AG09309 (cell line): ENCODE measurements around the gene KCNS1.
"Not testable (repeated sequence)": the region's sequence is repeated elsewhere in the genome, so short reads cannot be mapped to it uniquely, and the experiment has no call there.

Experiments used
- DNase-seq: peaks from one replicate; pipeline ENCODE4 v3.0.0-alpha.2; 2010; ENCODE audit warnings: low read depth
- H3K4me3 ChIP-seq: 2 replicates; pipeline ENCODE4 v1.5.1; 2011; ENCODE audit warnings: mild to moderate bottlenecking, low read depth, low read length, moderate library complexity; ENCODE audit not compliant: control insufficient read depth
- CTCF ChIP-seq: IDR thresholded peaks from 2 replicates; pipeline ENCODE4 v1.5.1; 2011; ENCODE audit warnings: mild to moderate bottlenecking, low read depth, low read length, inconsistent platforms; ENCODE audit not compliant: insufficient read depth, control insufficient read depth; ENCODE audit errors: missing control alignments

KCNS1 gene

GRCh38 chr20:45100563-45101245 lies at the start of gene KCNS1:
Gene KCNS1, minus strand, starts transcription at chr20:45101127. Its CDS starts 1,891 bp downstream, at chr20:45099236.
- no peak for DNase-seq
- no peak within 1 kb of the TSS; the same call in 1 of the 2 replicates for H3K4me3 ChIP-seq
- no peak for TF ChIP-seq CTCF

- no peak for TF ChIP-seq CTCF
- H3K4me3 ChIP-seq, result no peak overlapping the region
- DNase-seq, result no peak
These were observed 48.1 kb upstream of the KCNS1 start for GRCh38 chr20:45149062-45149461.

GRCh38 chr20:45140836-45141235 lies 39.9 kb upstream of the KCNS1 start:
- H3K4me3 ChIP-seq, result no peak overlapping the region
- TF ChIP-seq CTCF, result no peak
- no peak for DNase-seq

- DNase-seq, H3K4me3 ChIP-seq: not testable (repeated sequence)
These were observed 38.9 kb upstream of the KCNS1 start for GRCh38 chr20:45139733-45140375.

- no peak overlapping the region for H3K4me3 ChIP-seq
- no peak for DNase-seq
These were observed 37.8 kb upstream of the KCNS1 start for GRCh38 chr20:45138561-45139300.

GRCh38 chr20:45136911-45137310 lies 36.0 kb upstream of the KCNS1 start:
- no peak for TF ChIP-seq CTCF
- H3K4me3 ChIP-seq, result no peak overlapping the region
- no peak for DNase-seq

More at GRCh38 chr20:45138561-45139300, 37.8 kb upstream of the KCNS1 start:
- TF ChIP-seq CTCF, result peak; percentile 67

GRCh38 chr20:45128099-45128498 lies 27.2 kb upstream of the KCNS1 start:
- no peak for DNase-seq
- no peak overlapping the region for H3K4me3 ChIP-seq
- TF ChIP-seq CTCF, result no peak
